GM12878 (cell line): ENCODE results near the gene MAFF. TPM values are rescaled to one million over a fixed set of nuclear protein-coding genes. Genes with fewer than 3 reads are reported as not detected.

ENCODE experiments used
- ATAC-seq: fragments of 200-7000 bp; cut with Tn5 transposase; 3 replicates; pipeline ENCODE4 v1.9.1; 2020; ENCODE audit warnings: mild to moderate bottlenecking, moderate library complexity
- BruUV-seq: library from RNA; stranded (reverse); fragments of 400-500 nt; replicated peaks from 2 replicates; lab custom pipeline; 2021; lab: Mats Ljungman, UMichigan
- CTCF ChIA-PET: fragments of 300-600 bp; sonication (Branson Sonifier 250); formaldehyde crosslinking; extraction: SDS; loops from one replicate; lab custom pipeline; 2021; ENCODE audit warnings: inconsistent platforms; lab: Yijun Ruan, JAX
- POLR2A ChIA-PET: fragments of 350-600 bp; formaldehyde crosslinking; extraction: SDS; loops from one replicate; lab custom pipeline; 2021; ENCODE audit warnings: inconsistent platforms; lab: Charles Lee
- RAD21 ChIA-PET: fragments of 300-600 bp; sonication (Branson Sonifier 250); formaldehyde crosslinking; loops from one replicate; lab custom pipeline; 2023; ENCODE audit warnings: antibody characterized with exemption; ENCODE audit not compliant: unreplicated experiment; lab: Charles Lee
- SMC1A ChIA-PET: fragments of 300-600 bp; sonication (Branson Sonifier 250); formaldehyde crosslinking; loops from one replicate; lab custom pipeline; 2023; ENCODE audit not compliant: unreplicated experiment, uncharacterized antibody; lab: Charles Lee
- DNase-seq: peaks from one replicate; pipeline ENCODE4 v3.0.0-alpha.2; 2011; ENCODE audit warnings: low read depth, low spot score
- FAIRE-seq: peaks from 3 replicates; lab custom pipeline; 2011; peaks lifted over from hg19 to GRCh38; lab: Jason Lieb, UNC
- H2AFZ ChIP-seq: 2 replicates; pipeline ENCODE4 v1.6.0; 2011; ENCODE audit warnings: low read depth, low read length, control low read depth; ENCODE audit not compliant: control insufficient read depth
- H3K27ac ChIP-seq: 2 replicates; pipeline ENCODE4 v1.5.1; 2011; ENCODE audit warnings: control low read depth; ENCODE audit not compliant: control insufficient read depth, insufficient read depth
- H3K27me3 ChIP-seq, 2 experiments: replicated peaks in 1 of 2; 2 replicates each; pipeline versions ENCODE4 v1.6.0 to v1.6.1; 2011; ENCODE audit warnings: low read length in 1 of 2; ENCODE audit not compliant: control insufficient read depth in 2 of 2, insufficient read depth in 2 of 2
- H3K36me3 ChIP-seq, 2 experiments: 2 replicates each; pipeline ENCODE4 v1.5.1; 2011; ENCODE audit warnings: low read length in 1 of 2; ENCODE audit not compliant: control insufficient read depth in 2 of 2, insufficient read depth in 2 of 2
- H3K4me1 ChIP-seq: 2 replicates; pipeline ENCODE4 v1.6.1; 2011; ENCODE audit warnings: mild to moderate bottlenecking, low read length, moderate library complexity, mixed read lengths; ENCODE audit not compliant: control insufficient read depth, insufficient read depth
- H3K4me2 ChIP-seq: 2 replicates; pipeline ENCODE4 v1.6.0; 2011; ENCODE audit warnings: control low read depth; ENCODE audit not compliant: control insufficient read depth, insufficient read depth
- H3K4me3 ChIP-seq: fragments of 200-600 bp; sonication (generic); 2 replicates; pipeline ENCODE4 v1.5.1; 2016
- H3K79me2 ChIP-seq: 2 replicates; pipeline ENCODE4 v1.6.0; 2011; ENCODE audit warnings: low read length; ENCODE audit not compliant: control insufficient read depth, insufficient read depth
- H3K9ac ChIP-seq: 2 replicates; pipeline ENCODE4 v1.8.0; 2011; ENCODE audit warnings: low read length, control low read depth, mixed read lengths; ENCODE audit not compliant: control insufficient read depth, insufficient read depth
- H3K9me3 ChIP-seq: replicated peaks from 3 replicates; pipeline ENCODE4 v1.5.1; 2011; ENCODE audit warnings: mild to moderate bottlenecking, low read length; ENCODE audit not compliant: control insufficient read depth, insufficient read depth
- H4K20me1 ChIP-seq: 2 replicates; pipeline ENCODE4 v1.6.0; 2011; ENCODE audit not compliant: control insufficient read depth, insufficient read depth
- CTCF ChIP-seq, 3 experiments: IDR thresholded peaks in 2 of 3; conservative IDR thresholded peaks in 1 of 3; 2 replicates each; pipeline ENCODE4 v1.5.1; 2011; ENCODE audit warnings: low read depth in 3 of 3, low read length in 3 of 3, mild to moderate bottlenecking in 3 of 3, control low read depth in 2 of 3, moderate library complexity in 2 of 3, inconsistent platforms in 1 of 3, mixed read lengths in 1 of 3; ENCODE audit not compliant: control insufficient read depth in 2 of 3, insufficient read depth in 1 of 3; ENCODE audit errors: extremely low read depth in 1 of 3
- MAX ChIP-seq: IDR thresholded peaks from 2 replicates; pipeline ENCODE4 v1.6.1; 2012; ENCODE audit warnings: low read depth, low read length, improper control_type of control experiment
- WGBS: methylation state at CpG from one replicate; pipeline ENCODE4 v1.1.6; 2016; ENCODE audit warnings: low lambda C conversion rate; ENCODE audit not compliant: insufficient replicate concordance, insufficient coverage; ENCODE audit errors: missing lambda C conversion rate; 5-methylcytosine and 5-hydroxymethylcytosine counted together
- in situ Hi-C: fragments of 300-500 bp; cut with MboI; formaldehyde crosslinking; loops from 9 replicates; pipeline ENCODE4 v1.14.3; 2018; ENCODE audit warnings: mixed read lengths
- intact Hi-C: fragments of 100-400 bp; cut with micrococcal nuclease; formaldehyde crosslinking; loops from one replicate; pipeline ENCODE4 v1.14.2; 2022; ENCODE audit not compliant: unreplicated experiment
- polyA plus RNA-seq, 11 experiments: library from polyadenylated mRNA; depleted of rRNA in 4 of 11; unstranded in 6 of 11; stranded (reverse) in 5 of 11; fragments of >200 nt; fragmentation: Nextera tagmentation in 4 of 11; fragmentation: Illumina TruSeq in 1 of 11; extraction: Ambion mirVana in 4 of 11; extraction: Trizol in 1 of 11; gene quantifications; 1 replicate in 1 of 11; 2 replicates in 10 of 11; pipeline versions ENCODE4 v1.2.1 to v1.2.3, GENCODE V29; 2011 to 2016; ENCODE audit warnings: inconsistent platforms in 2 of 11, missing spikeins in 2 of 11, low read depth in 1 of 11
- total RNA-seq, 4 experiments: library from RNA; depleted of rRNA in 3 of 4; stranded (reverse); fragments of >200 nt in 3 of 4; fragmentation: Illumina TruSeq in 1 of 4; extraction: Trizol in 1 of 4; gene quantifications; 2 replicates each; pipeline versions ENCODE4 v1.2.1 to v1.2.3, GENCODE V29; 2013 to 2021

MAFF gene
- total and polyA plus RNA-seq, 10 of the 15 experiments (the other 5 are each of a cell fraction or from before 2014, with no cell fraction given): 0.22 to 2.3 (median 0.81) TPM; not detected in 1

GRCh38 chr22:38223289-38223960 lies 21.6 kb downstream of the MAFF start:
- WGBS: 57% methylated on average over 12 of the region's 12 CpGs
- TF ChIP-seq MAX (no peak), CTCF (IDR thresholded peaks at IDR 0.05 in 2 of 3, conservative IDR thresholded peaks at IDR 0.05 in 1 of 3; ENCODE audit: control insufficient read depth in 2 of 3, extremely low read depth in 1 of 3, insufficient read depth in 1 of 3, low read depth in 3 of 3, low read length in 3 of 3) (peak; percentile 6 to 23 (median 15); a peak in 2 of 6 replicates)
- Histone ChIP-seq H3K27me3 (no peaks in the 10 kb centered on the region), H3K27ac (no peak overlapping the region), H4K20me1 (no peaks in the 10 kb centered on the region), H3K4me2 (no peak overlapping the region), H3K36me3 (peaks cover 0 to under 1% of the 10 kb centered on the region in 2 experiments; a peak in 2 of 4 replicates), H3K79me2 (no peaks in the 10 kb centered on the region), H3K9ac (no peak overlapping the region), H3K9me3 (no peaks in the 10 kb centered on the region), H2AFZ (no peak overlapping the region), H3K4me3 (no peak overlapping the region), H3K4me1 (peaks cover 7% of the 10 kb centered on the region)
- ChIA-PET CTCF (no interaction called here), RAD21 (no interaction called here), SMC1A (no interaction called here), POLR2A (interaction anchor here (0.9 kb wide), 1 partner anchor 37 kb away, joined by 3 read pairs; no protein-coding TSS in a partner anchor)
- no TSS peak for BruUV-seq
- ATAC-seq: peak; percentile 44
- no peak for DNase-seq
- FAIRE-seq: no peak
- intact Hi-C loops (no loop called here), in situ Hi-C loops (no loop called here)
